Fibroblast of lung (primary cell): ENCODE results near the gene SYNDIG1. TPM values are rescaled to one million over a fixed set of nuclear protein-coding genes. Genes with fewer than 3 reads are reported as not detected.

ENCODE experiments used
- DNase-seq, 2 donors: peaks; one replicate each; pipeline versions ENCODE4 v3.0.0 to v3.0.0-alpha.2; 2010; ENCODE audit warnings: low read depth in 2 of 2
- H2AFZ ChIP-seq: 2 replicates; pipeline ENCODE4 v1.5.1; 2012; ENCODE audit warnings: low read length, control low read depth, inconsistent platforms
- H3K27ac ChIP-seq: 2 replicates; pipeline ENCODE4 v1.5.1; 2011; ENCODE audit warnings: low read length, control low read depth; ENCODE audit not compliant: insufficient read depth
- H3K27me3 ChIP-seq: 2 replicates; pipeline ENCODE4 v1.5.1; 2011; ENCODE audit warnings: mild to moderate bottlenecking, low read length; ENCODE audit not compliant: control insufficient read depth, insufficient read depth
- H3K36me3 ChIP-seq: 2 replicates; pipeline ENCODE4 v1.5.1; 2011; ENCODE audit warnings: low read length; ENCODE audit not compliant: control insufficient read depth, insufficient read depth
- H3K4me1 ChIP-seq: 2 replicates; pipeline ENCODE4 v1.5.1; 2011; ENCODE audit warnings: low read length; ENCODE audit not compliant: control insufficient read depth, insufficient read depth; ENCODE audit errors: extremely low read depth
- H3K4me2 ChIP-seq: 2 replicates; pipeline ENCODE4 v1.5.1; 2011; ENCODE audit warnings: low read length, control low read depth; ENCODE audit not compliant: insufficient read depth; ENCODE audit errors: extremely low read depth
- H3K4me3 ChIP-seq, 4 experiments: fragments of 200-600 bp in 1 of 4; sonication (generic) in 1 of 4; replicated peaks in 1 of 4; 2 replicates each; pipeline ENCODE4 v1.5.1; 2011 to 2016; ENCODE audit warnings: low read length in 4 of 4, low read depth in 3 of 4, mild to moderate bottlenecking in 3 of 4, control low read depth in 2 of 4, inconsistent platforms in 1 of 4, mixed read lengths in 1 of 4; ENCODE audit not compliant: insufficient read depth in 1 of 4; ENCODE audit errors: control extremely low read depth in 1 of 4
- H3K79me2 ChIP-seq: 2 replicates; pipeline ENCODE4 v1.5.1; 2012; ENCODE audit warnings: mild to moderate bottlenecking, low read length, inconsistent platforms; ENCODE audit not compliant: control insufficient read depth, insufficient read depth
- H3K9ac ChIP-seq: 2 replicates; pipeline ENCODE4 v1.5.1; 2011; ENCODE audit warnings: mild to moderate bottlenecking, low read length, control low read depth; ENCODE audit not compliant: insufficient read depth
- H3K9me3 ChIP-seq: 2 replicates; pipeline ENCODE4 v1.5.1; 2012; ENCODE audit warnings: low read depth, low read length; ENCODE audit not compliant: control insufficient read depth, insufficient read depth
- H4K20me1 ChIP-seq: 2 replicates; pipeline ENCODE4 v1.5.1; 2011; ENCODE audit warnings: low read length; ENCODE audit not compliant: control insufficient read depth, insufficient read depth; ENCODE audit errors: extremely low read depth
- CTCF ChIP-seq, 2 donors: IDR thresholded peaks in 1 of 2; conservative IDR thresholded peaks in 1 of 2; 1 replicate in 1 of 2; 2 replicates in 1 of 2; pipeline ENCODE4 v1.5.1; 2011 to 2012; ENCODE audit warnings: low read length in 2 of 2, control low read depth in 1 of 2, inconsistent platforms in 1 of 2, low read depth in 1 of 2, mild to moderate bottlenecking in 1 of 2
- EZH2 ChIP-seq: IDR thresholded peaks from 2 replicates; pipeline ENCODE4 v1.5.1; 2012; ENCODE audit warnings: low read length, control low read depth, mild to moderate bottlenecking; ENCODE audit errors: missing control alignments
- polyA plus RNA-seq, 2 donors: library from polyadenylated mRNA; depleted of rRNA in 1 of 2; stranded (reverse) in 1 of 2; unstranded in 1 of 2; fragments of >200 nt; gene quantifications; 2 replicates each; pipeline ENCODE4 v1.2.1, GENCODE V29; 2011 to 2012; ENCODE audit warnings: missing spikeins in 1 of 2
- total RNA-seq: library from RNA; depleted of rRNA; stranded (reverse); fragments of >200 nt; gene quantifications from 2 replicates; pipeline ENCODE4 v1.2.1, GENCODE V29; 2014

SYNDIG1 gene
- total and polyA plus RNA-seq, 2 donors (not counting 1 experiment from before 2014, with no cell fraction given) = 0.02 to 0.17 TPM

DNA sequence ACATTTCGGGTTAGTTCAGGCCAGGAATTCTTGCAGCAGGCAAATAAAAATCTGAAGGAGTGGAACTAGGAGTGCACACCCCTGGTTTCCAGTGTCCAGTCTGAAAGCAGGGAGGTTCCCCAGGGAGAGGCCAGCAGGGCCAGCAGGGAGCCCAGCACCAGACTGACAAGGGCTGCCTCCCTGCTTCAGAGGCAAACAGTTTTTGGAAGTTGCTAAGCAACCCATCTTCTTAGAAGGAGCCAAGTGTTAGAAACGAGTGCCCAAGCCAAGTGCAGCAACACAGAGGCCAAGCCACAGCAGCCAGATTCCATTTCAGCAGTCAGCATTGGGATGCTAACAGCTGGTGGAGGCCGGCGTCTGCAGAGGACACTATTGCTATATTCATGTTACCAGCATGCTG, 179.1 kb downstream of the SYNDIG1 start:
- Histone ChIP-seq H3K79me2 (no peaks in the 10 kb centered on the region), H3K9me3 (no peaks in the 10 kb centered on the region), H3K36me3 (no peaks in the 10 kb centered on the region), H3K4me2 (no peak overlapping the region), H2AFZ (no peak overlapping the region), H3K4me1 (peaks cover 23% of the 10 kb centered on the region), H3K4me3 (no peak overlapping the region), H3K27me3 (peaks cover 3% of the 10 kb centered on the region), H4K20me1 (no peaks in the 10 kb centered on the region), H3K27ac (no peak overlapping the region), H3K9ac (no peak overlapping the region)
- DNase-seq = peak; percentile 32 to 77
- TF ChIP-seq EZH2 (no peak), CTCF (conservative IDR thresholded peaks at IDR 0.05 in 1 of 2, IDR thresholded peaks at IDR 0.05 in 1 of 2; ENCODE audit: low read depth in 1 of 2, low read length in 2 of 2) (no peak)

DNA sequence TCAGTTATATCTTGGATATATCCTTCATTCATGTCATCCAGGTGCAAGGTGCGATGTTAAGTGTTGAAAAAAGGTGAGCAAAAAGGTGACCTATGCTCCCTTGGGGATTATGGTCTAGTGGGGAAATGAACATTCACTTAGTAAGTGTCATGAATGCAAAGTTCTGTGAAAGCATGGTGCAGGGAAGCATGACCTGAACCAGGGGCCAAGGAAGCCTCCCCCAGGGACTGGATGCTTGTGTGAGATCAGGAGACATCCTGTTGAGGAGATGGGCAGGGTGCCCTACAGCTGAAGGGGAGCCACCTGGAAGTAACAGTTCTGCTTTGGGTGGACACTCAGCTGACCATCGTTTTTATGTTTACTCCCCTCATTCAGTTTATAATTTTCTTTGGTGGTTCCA, 179.5 kb downstream of the SYNDIG1 start:
- H3K27ac ChIP-seq = no peak overlapping the region
- H3K27me3 ChIP-seq = peaks cover 3% of the 10 kb centered on the region
- H3K9ac ChIP-seq = no peak overlapping the region
- peaks cover 23% of the 10 kb centered on the region for H3K4me1 ChIP-seq
- no peak for TF ChIP-seq EZH2
- TF ChIP-seq CTCF (conservative IDR thresholded peaks at IDR 0.05 in 1 of 2, IDR thresholded peaks at IDR 0.05 in 1 of 2; ENCODE audit: low read depth in 1 of 2, low read length in 2 of 2) = no peak
- H3K4me2 ChIP-seq = no peak overlapping the region
- H2AFZ ChIP-seq = no peak overlapping the region
- H4K20me1 ChIP-seq = no peaks in the 10 kb centered on the region
- H3K79me2 ChIP-seq = no peaks in the 10 kb centered on the region
- DNase-seq = no peak
- no peaks in the 10 kb centered on the region for H3K36me3 ChIP-seq
- no peaks in the 10 kb centered on the region for H3K9me3 ChIP-seq
- H3K4me3 ChIP-seq = no peak overlapping the region

DNA sequence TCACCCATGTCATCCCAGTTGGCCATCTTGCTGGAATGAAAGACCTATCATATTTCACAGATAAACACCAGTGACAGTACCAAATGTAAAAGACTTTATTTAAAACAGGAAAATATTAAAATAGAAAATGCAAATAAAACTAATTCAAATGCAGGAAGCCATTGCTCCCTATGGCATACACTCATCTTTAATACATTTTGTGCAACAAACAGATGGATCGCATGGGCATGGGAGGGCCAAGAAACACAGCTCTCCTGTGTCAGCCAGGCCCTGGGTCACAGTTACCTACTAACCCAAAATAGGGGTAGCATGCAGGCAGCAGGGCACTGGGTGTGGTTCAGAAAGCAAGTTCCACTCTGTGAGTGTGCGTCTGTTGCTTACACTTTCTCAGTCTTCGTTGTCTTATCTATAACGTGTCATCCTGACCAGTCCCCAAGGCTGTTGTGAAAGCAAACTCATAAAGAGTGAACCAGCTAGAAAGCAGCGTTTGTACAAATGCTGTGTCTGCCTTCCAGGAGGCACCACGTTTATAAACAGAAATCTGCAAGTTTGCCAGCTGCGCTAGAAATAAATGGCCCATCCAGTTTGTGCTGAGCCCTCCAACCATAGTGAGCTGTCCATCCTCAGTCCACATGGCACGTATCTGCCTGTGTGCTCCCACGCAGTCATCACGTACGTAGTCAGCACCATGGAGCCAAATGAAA, 180.5 kb downstream of the SYNDIG1 start:
- H3K27ac ChIP-seq = no peak overlapping the region
- H3K9ac ChIP-seq = no peak overlapping the region
- no peaks in the 10 kb centered on the region for H3K27me3 ChIP-seq
- H3K36me3 ChIP-seq = no peaks in the 10 kb centered on the region
- H3K9me3 ChIP-seq = no peaks in the 10 kb centered on the region
- no peaks in the 10 kb centered on the region for H4K20me1 ChIP-seq
- no peak overlapping the region for H2AFZ ChIP-seq
- H3K4me2 ChIP-seq = no peak overlapping the region
- DNase-seq = peak; percentile 67 to 88
- TF ChIP-seq EZH2 = no peak
- H3K4me1 ChIP-seq = peaks cover 23% of the 10 kb centered on the region
- no peak overlapping the region for H3K4me3 ChIP-seq
- no peaks in the 10 kb centered on the region for H3K79me2 ChIP-seq
